ENCODE measurements around the gene RNU1-1. TPM values are rescaled to one million over a fixed set of nuclear protein-coding genes. Genes with fewer than 3 reads are reported as not detected.
"Not testable (repeated sequence)": the region's sequence is repeated elsewhere in the genome, so short reads cannot be mapped to it uniquely, and the experiment has no call there.

The RNU1-1 gene
- total and polyA plus RNA-seq, 2 of the 8 experiments (the other 6 are each of a cell fraction or from before 2014, with no cell fraction given), result 145 to 1,303 TPM

- H3K36me3 ChIP-seq (ENCODE audit: control insufficient read depth in 2 of 4, insufficient read depth in 4 of 4, low read length in 3 of 4); H4K5ac ChIP-seq (ENCODE audit: insufficient read length, low read depth, low read length); H2AFZ ChIP-seq (ENCODE audit: low read length); H3K18ac ChIP-seq (ENCODE audit: extremely low read depth, low read length); FAIRE-seq; H2BK15ac ChIP-seq (ENCODE audit: low read length); H3K79me2 ChIP-seq (ENCODE audit: control insufficient read depth in 1 of 2, insufficient read depth in 2 of 2, low read length in 2 of 2); H3K56ac ChIP-seq (replicated peaks; ENCODE audit: insufficient read length, low read depth, low read length); H4K91ac ChIP-seq (replicated peaks; ENCODE audit: insufficient read length, low read length); H2BK12ac ChIP-seq (ENCODE audit: low read depth, low read length); H3K4me2 ChIP-seq (ENCODE audit: insufficient read depth in 1 of 2, low read depth in 2 of 2, low read length in 2 of 2); H3K14ac ChIP-seq (ENCODE audit: insufficient read length); H4K8ac ChIP-seq (ENCODE audit: extremely low read depth, insufficient read depth, low read length); H2BK120ac ChIP-seq (replicated peaks; ENCODE audit: low read depth, low read length); H4K20me1 ChIP-seq (replicated peaks in 1 of 2; ENCODE audit: control insufficient read depth in 1 of 2, insufficient read depth in 2 of 2, low read length in 2 of 2); H3K9me3 ChIP-seq (ENCODE audit: insufficient read depth in 2 of 2, low read depth in 1 of 2, low read length in 1 of 2); H3K4ac ChIP-seq (replicated peaks; ENCODE audit: insufficient read length, low read depth, low read length); CTCF ChIA-PET (ENCODE audit: partially characterized antibody); POLR2A ChIA-PET (ENCODE audit: partially characterized antibody); H3K23ac ChIP-seq (ENCODE audit: insufficient read length); H3K9ac ChIP-seq (replicated peaks in 1 of 4; ENCODE audit: extremely low read depth in 1 of 4, low read depth in 3 of 4, low read length in 3 of 4); H2AK5ac ChIP-seq (ENCODE audit: low read depth, low read length); H3K27me3 ChIP-seq (replicated peaks in 1 of 4; ENCODE audit: control insufficient read depth in 3 of 4, extremely low read depth in 1 of 4, insufficient read depth in 3 of 4, low read length in 3 of 4); H2BK20ac ChIP-seq (ENCODE audit: low read length); H3K4me1 ChIP-seq (replicated peaks in 1 of 4; ENCODE audit: control insufficient read depth in 3 of 4, insufficient read depth in 4 of 4, low read length in 3 of 4); H2BK5ac ChIP-seq (ENCODE audit: low read depth, low read length); H3K79me1 ChIP-seq (ENCODE audit: low read depth, low read length); DNase-seq (ENCODE audit: low read depth in 1 of 2, low spot score in 2 of 2); H3K27ac ChIP-seq (ENCODE audit: low read depth, low read length); H3K23me2 ChIP-seq (ENCODE audit: low read depth, low read length); H3K4me3 ChIP-seq (ENCODE audit: extremely low read depth in 1 of 4, insufficient read depth in 2 of 4, low read depth in 3 of 4, low read length in 4 of 4): not testable (repeated sequence)
- whole genome bisulfite sequencing, 2 experiments (ENCODE audit: extremely low coverage in 1 of 2, insufficient coverage in 1 of 2, insufficient read length in 1 of 2, insufficient replicate concordance in 2 of 2, low coverage in 1 of 2, low lambda C conversion rate in 2 of 2, missing lambda C conversion rate in 1 of 2), result 83% methylated on average over 1 of the region's 1 CpG; no CpG with 5 or more reads in 1 of the 2 experiments
Measured at GRCh38 chr1:16550212-16550918, 36.3 kb upstream of the RNU1-1 start.

DNA sequence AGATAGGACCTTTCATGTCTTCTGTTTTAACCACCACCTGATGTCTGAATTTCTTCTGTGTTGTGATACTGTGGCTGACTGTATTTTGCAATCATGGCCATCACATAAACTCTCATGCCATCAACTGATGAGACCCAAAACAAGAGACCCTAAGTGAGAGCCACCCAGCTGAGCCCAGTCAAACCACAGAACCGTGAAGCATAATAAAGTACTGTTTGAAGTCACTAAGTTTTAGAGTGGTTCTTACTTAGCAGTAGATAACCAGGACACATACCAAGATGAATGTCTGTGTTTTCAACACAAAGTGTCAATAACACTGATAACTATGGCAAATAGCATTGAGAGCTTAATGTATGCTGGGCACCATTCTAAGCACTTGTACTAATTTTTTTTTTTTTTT lies 35.5 kb upstream of the RNU1-1 start:
- H3K27me3 ChIP-seq (replicated peaks in 1 of 4; ENCODE audit: control insufficient read depth in 3 of 4, extremely low read depth in 1 of 4, insufficient read depth in 3 of 4, low read length in 3 of 4); H3K4me2 ChIP-seq (ENCODE audit: insufficient read depth in 1 of 2, low read depth in 2 of 2, low read length in 2 of 2); POLR2A ChIA-PET (ENCODE audit: partially characterized antibody); H2AK5ac ChIP-seq (ENCODE audit: low read depth, low read length); FAIRE-seq; H3K4me1 ChIP-seq (replicated peaks in 1 of 4; ENCODE audit: control insufficient read depth in 3 of 4, insufficient read depth in 4 of 4, low read length in 3 of 4); H3K4ac ChIP-seq (replicated peaks; ENCODE audit: insufficient read length, low read depth, low read length); H3K36me3 ChIP-seq (ENCODE audit: control insufficient read depth in 2 of 4, insufficient read depth in 4 of 4, low read length in 3 of 4); H2BK120ac ChIP-seq (replicated peaks; ENCODE audit: low read depth, low read length); H3K23me2 ChIP-seq (ENCODE audit: low read depth, low read length); H2BK12ac ChIP-seq (ENCODE audit: low read depth, low read length); H4K20me1 ChIP-seq (replicated peaks in 1 of 2; ENCODE audit: control insufficient read depth in 1 of 2, insufficient read depth in 2 of 2, low read length in 2 of 2); H3K4me3 ChIP-seq (ENCODE audit: extremely low read depth in 1 of 4, insufficient read depth in 2 of 4, low read depth in 3 of 4, low read length in 4 of 4); H3K9me3 ChIP-seq (ENCODE audit: insufficient read depth in 2 of 2, low read depth in 1 of 2, low read length in 1 of 2); H3K79me1 ChIP-seq (ENCODE audit: low read depth, low read length); H4K91ac ChIP-seq (replicated peaks; ENCODE audit: insufficient read length, low read length); H3K79me2 ChIP-seq (ENCODE audit: control insufficient read depth in 1 of 2, insufficient read depth in 2 of 2, low read length in 2 of 2); H3K9ac ChIP-seq (replicated peaks in 1 of 4; ENCODE audit: extremely low read depth in 1 of 4, low read depth in 3 of 4, low read length in 3 of 4); H2AFZ ChIP-seq (ENCODE audit: low read length); H2BK20ac ChIP-seq (ENCODE audit: low read length); H3K56ac ChIP-seq (replicated peaks; ENCODE audit: insufficient read length, low read depth, low read length); H3K23ac ChIP-seq (ENCODE audit: insufficient read length); H4K5ac ChIP-seq (ENCODE audit: insufficient read length, low read depth, low read length); H3K27ac ChIP-seq (ENCODE audit: low read depth, low read length); H3K14ac ChIP-seq (ENCODE audit: insufficient read length); H4K8ac ChIP-seq (ENCODE audit: extremely low read depth, insufficient read depth, low read length); CTCF ChIA-PET (ENCODE audit: partially characterized antibody); H2BK5ac ChIP-seq (ENCODE audit: low read depth, low read length); H3K18ac ChIP-seq (ENCODE audit: extremely low read depth, low read length); DNase-seq (ENCODE audit: low read depth in 1 of 2, low spot score in 2 of 2); H2BK15ac ChIP-seq (ENCODE audit: low read length): not testable (repeated sequence)
- 89% methylated on average over 1 of the region's 1 CpG; no CpG with 5 or more reads in 1 of the 2 experiments for WGBS, 2 experiments (ENCODE audit: extremely low coverage in 1 of 2, insufficient coverage in 1 of 2, insufficient read length in 1 of 2, insufficient replicate concordance in 2 of 2, low coverage in 1 of 2, low lambda C conversion rate in 2 of 2, missing lambda C conversion rate in 1 of 2)

All from H1 (cell line).